Neuronal stem cell (in vitro differentiated cells): ENCODE measurements around the gene SLC7A9.
"Not testable (repeated sequence)": the region's sequence is repeated elsewhere in the genome, so short reads cannot be mapped to it uniquely, and the experiment has no call there.

Source experiments
- DNase-seq: peaks from one replicate; pipeline ENCODE4 v3.0.0-alpha.2; 2013; ENCODE audit warnings: low spot score
- H2AFZ ChIP-seq: one replicate; pipeline ENCODE4 v1.6.1; 2013; ENCODE audit warnings: mild to moderate bottlenecking, low read length, inconsistent platforms
- H2AK5ac ChIP-seq: 2 replicates; pipeline ENCODE4 v1.6.1; 2013; ENCODE audit warnings: low read depth, mild to moderate bottlenecking, inconsistent platforms, low read length, moderate library complexity, mixed read lengths
- H2BK120ac ChIP-seq: 2 replicates; pipeline ENCODE4 v1.6.1; 2013; ENCODE audit warnings: low read depth, mild to moderate bottlenecking, inconsistent platforms, low read length, moderate library complexity, mixed read lengths
- H2BK12ac ChIP-seq: one replicate; pipeline ENCODE4 v1.6.1; 2013; ENCODE audit warnings: low read length, inconsistent platforms
- H2BK15ac ChIP-seq: 2 replicates; pipeline ENCODE4 v1.6.1; 2013; ENCODE audit warnings: mild to moderate bottlenecking, low read length, inconsistent platforms, mixed read lengths
- H2BK5ac ChIP-seq: one replicate; pipeline ENCODE4 v1.6.1; 2013; ENCODE audit warnings: inconsistent platforms, mild to moderate bottlenecking, low read length, moderate library complexity
- H3K14ac ChIP-seq: one replicate; pipeline ENCODE4 v1.6.1; 2013; ENCODE audit warnings: low read length, inconsistent platforms
- H3K18ac ChIP-seq: 2 replicates; pipeline ENCODE4 v1.6.1; 2013; ENCODE audit warnings: low read length, inconsistent platforms
- H3K23ac ChIP-seq: 2 replicates; pipeline ENCODE4 v1.6.1; 2013; ENCODE audit warnings: low read depth, mild to moderate bottlenecking, mixed read lengths, low read length, inconsistent platforms; ENCODE audit not compliant: poor library complexity
- H3K27ac ChIP-seq: replicated peaks from 3 replicates; pipeline ENCODE4 v1.5.1; 2013; ENCODE audit warnings: low read length, inconsistent platforms
- H3K27me3 ChIP-seq, 3 experiments: 2 replicates each; pipeline ENCODE4 v1.6.1; 2013; ENCODE audit warnings: low read length in 3 of 3, mild to moderate bottlenecking in 2 of 3, inconsistent platforms in 1 of 3, low read depth in 1 of 3, mixed read lengths in 1 of 3, moderate library complexity in 1 of 3; ENCODE audit not compliant: control insufficient read depth in 3 of 3, insufficient read depth in 3 of 3
- H3K36me3 ChIP-seq, 2 donors: replicated peaks in 1 of 2; 2 replicates each; pipeline ENCODE4 v1.6.1; 2013; ENCODE audit warnings: low read length in 2 of 2; ENCODE audit not compliant: control insufficient read depth in 2 of 2, insufficient read depth in 2 of 2
- H3K4ac ChIP-seq: 2 replicates; pipeline ENCODE4 v1.6.1; 2013; ENCODE audit warnings: inconsistent platforms, mild to moderate bottlenecking, low read length, moderate library complexity
- H3K4me1 ChIP-seq, 2 donors: 1 replicate in 1 of 2; 2 replicates in 1 of 2; pipeline ENCODE4 v1.6.1; 2013; ENCODE audit warnings: low read length in 2 of 2, low read depth in 1 of 2; ENCODE audit not compliant: control insufficient read depth in 2 of 2, insufficient read depth in 1 of 2
- H3K4me2 ChIP-seq: one replicate; pipeline ENCODE4 v1.6.1; 2013; ENCODE audit warnings: mild to moderate bottlenecking, low read length, inconsistent platforms; ENCODE audit not compliant: insufficient read depth, poor library complexity, severe bottlenecking
- H3K4me3 ChIP-seq, 2 donors: 2 replicates each; pipeline ENCODE4 v1.5.1; 2013; ENCODE audit warnings: low read length in 2 of 2, mild to moderate bottlenecking in 2 of 2, inconsistent platforms in 1 of 2, moderate library complexity in 1 of 2
- H3K79me1 ChIP-seq: one replicate; pipeline ENCODE4 v1.6.1; 2013; ENCODE audit warnings: low read depth, mild to moderate bottlenecking, inconsistent platforms, low read length, moderate library complexity
- H3K9ac ChIP-seq: one replicate; pipeline ENCODE4 v1.6.1; 2013; ENCODE audit warnings: mild to moderate bottlenecking, low read depth, low read length, inconsistent platforms; ENCODE audit not compliant: poor library complexity
- H3K9me3 ChIP-seq, 2 donors: replicated peaks in 1 of 2; 2 replicates each; pipeline versions ENCODE3 to v1.6.1; 2013; ENCODE audit warnings: low read length in 2 of 2, mild to moderate bottlenecking in 2 of 2, inconsistent platforms in 1 of 2, low read depth in 1 of 2, mixed read lengths in 1 of 2, moderate library complexity in 1 of 2; ENCODE audit not compliant: control insufficient read depth in 2 of 2, insufficient read depth in 1 of 2
- H4K8ac ChIP-seq: one replicate; pipeline ENCODE4 v1.6.1; 2013; ENCODE audit warnings: low read depth, mild to moderate bottlenecking, inconsistent platforms, low read length, moderate library complexity
- H4K91ac ChIP-seq: one replicate; pipeline ENCODE4 v1.6.1; 2013; ENCODE audit warnings: low read length, low read depth, mild to moderate bottlenecking, inconsistent platforms; ENCODE audit not compliant: poor library complexity
- WGBS, 2 donors: extraction: QIAGEN DNeasy Blood & Tissue Kit; methylation state at CpG; one replicate each; pipeline ENCODE4 v1.1.7; 2013; ENCODE audit warnings: missing lambda C conversion rate in 2 of 2, mixed read lengths in 1 of 2; ENCODE audit not compliant: insufficient read length in 2 of 2, insufficient replicate concordance in 1 of 2; ENCODE audit errors: extremely low coverage in 2 of 2; 5-methylcytosine and 5-hydroxymethylcytosine counted together

Gene SLC7A9

DNA sequence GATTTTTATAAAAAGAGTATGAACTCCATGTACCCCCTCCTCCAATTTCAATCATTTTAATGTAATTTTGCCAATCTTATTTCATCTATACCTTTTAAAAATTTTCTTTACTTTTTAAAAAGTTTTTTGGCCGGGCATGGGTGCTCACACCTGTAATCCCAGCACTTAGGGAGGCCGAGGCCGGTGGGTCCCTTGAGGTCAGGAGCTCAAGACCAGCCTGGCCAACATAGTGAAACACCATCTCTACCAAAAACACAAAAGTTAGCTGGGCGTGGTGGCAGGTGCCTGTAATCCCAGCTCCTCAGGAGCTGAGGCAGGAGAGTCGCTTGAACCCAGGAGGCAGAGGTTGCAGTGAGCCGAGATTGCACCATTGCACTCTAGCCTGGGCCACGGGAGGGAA, 36.2 kb downstream of the SLC7A9 start:
- not testable (repeated sequence) for DNase-seq, H2AK5ac ChIP-seq, H2AFZ ChIP-seq, H3K36me3 ChIP-seq, H3K4me2 ChIP-seq, H2BK120ac ChIP-seq, H3K14ac ChIP-seq, H3K27me3 ChIP-seq, H3K18ac ChIP-seq, H3K4ac ChIP-seq, H2BK15ac ChIP-seq, H2BK12ac ChIP-seq, H4K8ac ChIP-seq, H4K91ac ChIP-seq, H3K9ac ChIP-seq, H3K4me3 ChIP-seq, H3K27ac ChIP-seq, H3K23ac ChIP-seq, H3K4me1 ChIP-seq, H3K9me3 ChIP-seq, H2BK5ac ChIP-seq, H3K79me1 ChIP-seq
- WGBS, 2 donors: no CpG with 5 or more reads among the region's 7 CpGs

DNA sequence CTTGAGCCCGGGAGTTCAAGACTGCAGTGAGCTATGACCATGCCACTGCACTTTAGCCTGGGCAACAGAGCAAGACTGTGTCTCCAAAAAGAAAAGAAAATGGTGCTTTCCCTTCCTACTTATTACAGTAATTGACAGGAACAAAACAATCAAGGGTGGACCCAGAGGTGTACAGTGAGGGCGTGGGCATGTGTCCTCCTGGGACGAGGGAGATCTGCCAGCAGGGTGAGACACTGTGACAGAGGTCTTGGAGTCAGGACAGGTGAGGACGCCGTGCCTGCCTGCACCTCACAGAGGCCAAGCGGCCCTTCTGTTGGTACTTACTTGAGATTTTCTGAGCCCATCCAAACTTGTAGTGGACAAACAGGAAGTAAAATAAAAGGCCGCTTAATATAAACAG, 36.7 kb downstream of the SLC7A9 start:
- DNase-seq, H3K27me3 ChIP-seq, H3K4ac ChIP-seq, H3K23ac ChIP-seq, H3K4me1 ChIP-seq, H3K27ac ChIP-seq, H3K4me3 ChIP-seq, H2BK120ac ChIP-seq, H4K8ac ChIP-seq, H4K91ac ChIP-seq, H3K4me2 ChIP-seq, H3K9me3 ChIP-seq, H2BK12ac ChIP-seq, H2BK15ac ChIP-seq, H3K36me3 ChIP-seq, H3K9ac ChIP-seq, H2AFZ ChIP-seq, H3K79me1 ChIP-seq, H2AK5ac ChIP-seq, H3K14ac ChIP-seq, H3K18ac ChIP-seq, H2BK5ac ChIP-seq: not testable (repeated sequence)
- WGBS, 2 donors: no CpG with 5 or more reads among the region's 7 CpGs

DNA sequence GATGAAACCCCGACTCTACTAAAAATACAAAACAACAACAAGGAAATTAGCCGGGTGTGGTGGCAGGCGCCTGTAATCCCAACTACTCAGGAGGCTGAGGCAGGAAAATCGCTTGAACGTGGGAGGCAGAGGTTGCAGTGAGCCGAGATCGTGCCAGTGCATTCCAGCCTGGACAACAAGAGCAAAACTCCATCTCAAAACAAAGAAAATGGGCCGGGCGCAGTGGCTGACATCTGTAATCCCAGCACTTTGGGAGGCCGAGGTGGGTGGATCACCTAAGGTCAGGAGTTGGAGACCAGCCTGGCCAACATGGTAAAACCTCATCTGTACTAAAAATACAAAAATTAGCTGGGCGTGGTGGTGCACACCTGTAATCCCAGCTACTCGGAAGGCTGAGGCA, 37.5 kb downstream of the SLC7A9 start:
- not testable (repeated sequence) for H2BK120ac ChIP-seq, H2AFZ ChIP-seq, H4K91ac ChIP-seq, H3K4me1 ChIP-seq, H3K27me3 ChIP-seq, H3K4me3 ChIP-seq, H2BK15ac ChIP-seq, DNase-seq, H2AK5ac ChIP-seq, H2BK5ac ChIP-seq, H3K23ac ChIP-seq, H3K27ac ChIP-seq, H3K9ac ChIP-seq, H3K18ac ChIP-seq, H3K9me3 ChIP-seq, H2BK12ac ChIP-seq, H3K14ac ChIP-seq, H3K4ac ChIP-seq, H3K36me3 ChIP-seq, H4K8ac ChIP-seq, H3K79me1 ChIP-seq, H3K4me2 ChIP-seq
- WGBS, 2 donors: no CpG with 5 or more reads among the region's 12 CpGs

DNA sequence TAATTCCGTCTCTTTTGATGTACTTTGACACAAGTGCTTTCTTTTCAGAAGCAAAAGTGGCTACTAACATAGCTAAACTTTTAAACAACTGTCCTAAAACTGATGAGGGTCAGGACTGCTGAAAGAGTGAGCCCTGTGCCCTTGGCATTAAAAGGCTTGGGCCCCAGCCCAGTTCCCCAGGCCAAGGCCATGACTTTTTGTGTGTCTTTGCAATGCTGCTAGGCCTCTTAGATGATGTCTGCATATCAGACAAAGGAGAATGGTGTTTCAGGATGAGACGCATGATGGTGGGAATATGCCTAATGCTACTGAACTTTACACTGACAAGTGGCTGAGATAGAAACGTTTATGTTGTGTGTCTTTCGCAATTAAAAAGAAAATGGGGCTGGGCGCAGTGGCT, 38.0 kb downstream of the SLC7A9 start:
- Histone ChIP-seq H3K9ac (no peak overlapping the region), H3K14ac (no peak overlapping the region), H4K91ac (no peak overlapping the region), H3K23ac (no peak overlapping the region), H3K4ac (no peak overlapping the region), H3K4me3 (no peak overlapping the region), H3K18ac (no peak overlapping the region), H4K8ac (no peak overlapping the region), H2BK12ac (no peak overlapping the region), H2BK5ac (no peak overlapping the region), H3K27ac (no peak overlapping the region), H3K79me1 (no peaks in the 10 kb centered on the region), H3K9me3 (no peaks in the 10 kb centered on the region), H3K36me3 (no peaks in the 10 kb centered on the region), H3K4me1 (no peaks in the 10 kb centered on the region), H3K4me2 (no peak overlapping the region), H2AK5ac (no peak overlapping the region), H3K27me3 (no peaks in the 10 kb centered on the region), H2BK15ac (no peak overlapping the region), H2BK120ac (no peak overlapping the region), H2AFZ (no peak overlapping the region)
- no peak for DNase-seq
- no CpG with 5 or more reads among the region's 5 CpGs for WGBS, 2 donors
